SK-N-MC (cell line): ENCODE results near the gene SPRED3.

ENCODE experiments used
- EZH2 ChIP-seq: fragments of 200-600 bp; sonication (generic); IDR thresholded peaks from one replicate; pipeline ENCODE4 v1.6.1; 2017; ENCODE audit warnings: antibody characterized with exemption
- POLR2AphosphoS5 ChIP-seq: IDR thresholded peaks from 2 replicates; pipeline ENCODE4 v1.6.1; 2012; ENCODE audit warnings: mild to moderate bottlenecking, low read depth, low read length, borderline replicate concordance

DNA sequence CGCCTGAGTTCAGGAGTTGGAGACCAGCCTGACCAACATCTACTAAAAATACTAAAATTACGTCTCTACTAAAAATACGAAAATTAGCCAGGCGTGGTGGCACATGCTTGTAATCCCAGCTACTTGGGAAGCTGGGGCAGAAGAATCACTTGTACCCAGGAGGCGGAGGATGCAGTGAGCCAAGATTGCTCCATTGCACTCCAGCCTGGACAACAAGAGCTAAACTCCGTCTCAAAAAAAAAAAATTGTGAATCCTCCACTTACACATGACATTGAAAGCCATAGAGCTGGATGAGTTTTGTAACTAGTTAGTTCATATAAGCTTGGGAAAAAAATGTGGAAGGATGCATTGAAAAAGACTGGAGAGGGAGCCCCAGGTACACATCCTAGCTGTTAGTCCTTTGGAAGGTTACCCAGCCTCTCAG is 14.6 kb upstream of the SPRED3 start:
- TF ChIP-seq EZH2, result no peak
- TF ChIP-seq POLR2AphosphoS5, result no peak
